IMR-90 (cell line): ENCODE data around the gene PPP2R5B. TPM values are rescaled to one million over a fixed set of nuclear protein-coding genes. Genes with fewer than 3 reads are reported as not detected.

Experiments
- ATAC-seq: fragments of 200-7000 bp; cut with Tn5 transposase; 2 replicates; pipeline ENCODE4 v1.9.1; 2020; ENCODE audit warnings: low read depth, mild to moderate bottlenecking, moderate library complexity
- BruUV-seq: library from RNA; stranded (reverse); fragments of 400-500 nt; replicated peaks from 2 replicates; lab custom pipeline; 2021; lab: Mats Ljungman, UMichigan
- CTCF ChIA-PET: fragments of 300-600 bp; formaldehyde crosslinking; extraction: SDS; loops from one replicate; lab custom pipeline; 2021; ENCODE audit warnings: antibody characterized with exemption; lab: Yijun Ruan, JAX
- POLR2A ChIA-PET: fragments of 300-600 bp; sonication (Branson Sonifier 250); formaldehyde crosslinking; loops from one replicate; lab custom pipeline; 2022; ENCODE audit warnings: antibody characterized with exemption; ENCODE audit not compliant: unreplicated experiment; lab: Charles Lee
- DNase-seq: peaks from one replicate; pipeline ENCODE4 v3.0.0; 2013
- H2AFZ ChIP-seq: replicated peaks from 2 replicates; pipeline ENCODE3; 2013; ENCODE audit warnings: low read length, mild to moderate bottlenecking; ENCODE audit not compliant: poor library complexity
- H2AK5ac ChIP-seq: 2 replicates; pipeline ENCODE4 v1.6.1; 2013; ENCODE audit warnings: low read depth, low read length, inconsistent platforms
- H2AK9ac ChIP-seq: replicated peaks from 2 replicates; pipeline ENCODE3; 2013; ENCODE audit warnings: mild to moderate bottlenecking, low read depth, low read length, moderate library complexity; ENCODE audit not compliant: poor library complexity
- H2BK120ac ChIP-seq: 2 replicates; pipeline ENCODE4 v1.6.1; 2013; ENCODE audit warnings: low read depth, low read length, inconsistent platforms
- H2BK15ac ChIP-seq: 3 replicates; pipeline ENCODE4 v1.6.1; 2013; ENCODE audit warnings: low read depth, low read length, inconsistent platforms
- H2BK20ac ChIP-seq: 2 replicates; pipeline ENCODE4 v1.6.1; 2013; ENCODE audit warnings: low read depth, mild to moderate bottlenecking, inconsistent platforms, low read length, moderate library complexity
- H2BK5ac ChIP-seq: 2 replicates; pipeline ENCODE4 v1.6.1; 2013; ENCODE audit warnings: mild to moderate bottlenecking, low read depth, low read length, inconsistent platforms; ENCODE audit not compliant: poor library complexity, severe bottlenecking
- H3K14ac ChIP-seq: replicated peaks from 2 replicates; pipeline ENCODE4 v1.6.1; 2013; ENCODE audit warnings: low read depth, low read length, inconsistent platforms
- H3K18ac ChIP-seq: 2 replicates; pipeline ENCODE4 v1.6.1; 2013; ENCODE audit warnings: low read depth, low read length, control low read depth
- H3K23ac ChIP-seq: 2 replicates; pipeline ENCODE4 v1.6.1; 2013; ENCODE audit warnings: low read depth, low read length, inconsistent platforms
- H3K27ac ChIP-seq: 2 replicates; pipeline ENCODE4 v1.5.1; 2013; ENCODE audit warnings: mild to moderate bottlenecking, control low read depth, low read length; ENCODE audit not compliant: insufficient read depth
- H3K27me3 ChIP-seq: 2 replicates; pipeline ENCODE4 v1.6.1; 2013; ENCODE audit warnings: low read length; ENCODE audit not compliant: control insufficient read depth, insufficient read depth
- H3K36me3 ChIP-seq: 2 replicates; pipeline ENCODE4 v1.6.1; 2013; ENCODE audit warnings: low read length, mixed read lengths; ENCODE audit not compliant: control insufficient read depth, insufficient read depth
- H3K4ac ChIP-seq: 2 replicates; pipeline ENCODE4 v1.6.1; 2013; ENCODE audit warnings: low read depth, low read length, inconsistent platforms
- H3K4me1 ChIP-seq: 2 replicates; pipeline ENCODE4 v1.6.1; 2013; ENCODE audit warnings: low read length, mixed read lengths; ENCODE audit not compliant: control insufficient read depth, insufficient read depth
- H3K4me2 ChIP-seq: 2 replicates; pipeline ENCODE4 v1.6.1; 2013; ENCODE audit warnings: low read depth, mild to moderate bottlenecking, control low read depth, low read length, moderate library complexity
- H3K4me3 ChIP-seq: 2 replicates; pipeline ENCODE4 v1.5.1; 2013; ENCODE audit warnings: low read depth, mild to moderate bottlenecking, control low read depth, low read length, moderate library complexity; ENCODE audit not compliant: insufficient read depth
- H3K56ac ChIP-seq: 2 replicates; pipeline ENCODE4 v1.6.1; 2013; ENCODE audit warnings: low read length, inconsistent platforms; ENCODE audit not compliant: insufficient read depth; ENCODE audit errors: extremely low read depth
- H3K79me1 ChIP-seq, 2 experiments: 2 replicates each; pipeline ENCODE4 v1.6.1; 2013; ENCODE audit warnings: low read length in 2 of 2, inconsistent platforms in 1 of 2, low read depth in 1 of 2
- H3K9ac ChIP-seq: 2 replicates; pipeline ENCODE4 v1.6.1; 2013; ENCODE audit warnings: low read depth, low read length, control low read depth
- H3K9me1 ChIP-seq: 2 replicates; pipeline ENCODE4 v1.6.1; 2013; ENCODE audit warnings: low read length, inconsistent platforms; ENCODE audit not compliant: insufficient read depth
- H3K9me3 ChIP-seq: 2 replicates; pipeline ENCODE4 v1.6.1; 2013; ENCODE audit warnings: low read length; ENCODE audit not compliant: control insufficient read depth, insufficient read depth
- H4K20me1 ChIP-seq: 2 replicates; pipeline ENCODE4 v1.6.1; 2013; ENCODE audit warnings: low read length, inconsistent platforms; ENCODE audit not compliant: insufficient read depth
- H4K5ac ChIP-seq: 2 replicates; pipeline ENCODE4 v1.6.1; 2013; ENCODE audit warnings: mild to moderate bottlenecking, low read depth, low read length, control low read depth
- H4K8ac ChIP-seq, 2 experiments: 2 replicates each; pipeline ENCODE4 v1.6.1; 2013; ENCODE audit warnings: low read depth in 2 of 2, low read length in 2 of 2, control low read depth in 1 of 2, inconsistent platforms in 1 of 2
- H4K91ac ChIP-seq: 2 replicates; pipeline ENCODE4 v1.6.1; 2013; ENCODE audit warnings: low read depth, low read length, inconsistent platforms; ENCODE audit not compliant: insufficient read depth
- BHLHE40 ChIP-seq: fragments of 150-350 bp; IDR thresholded peaks from 2 replicates; pipeline ENCODE4 v1.6.1; 2016; ENCODE audit warnings: mild to moderate bottlenecking, low read depth, low read length
- CEBPB ChIP-seq: IDR thresholded peaks from 2 replicates; pipeline ENCODE4 v1.6.1; 2012; ENCODE audit warnings: low read depth, low read length, improper control_type of control experiment
- CHD1 ChIP-seq: IDR thresholded peaks from 2 replicates; pipeline ENCODE4 v1.6.1; 2012; ENCODE audit warnings: low read depth, low read length, improper control_type of control experiment
- CTCF ChIP-seq: conservative IDR thresholded peaks from 2 replicates; pipeline ENCODE4 v1.5.1; 2012; ENCODE audit warnings: mild to moderate bottlenecking, low read depth, low read length, improper control_type of control experiment
- ELK1 ChIP-seq: fragments of 150-350 bp; IDR thresholded peaks from 2 replicates; pipeline ENCODE4 v1.6.1; 2016; ENCODE audit warnings: low read depth, mild to moderate bottlenecking, low read length, moderate library complexity, borderline replicate concordance
- FOS ChIP-seq: fragments of 150-350 bp; IDR thresholded peaks from 2 replicates; pipeline ENCODE4 v1.6.1; 2016; ENCODE audit warnings: low read depth, low read length
- MAFK ChIP-seq: IDR thresholded peaks from 2 replicates; pipeline ENCODE4 v1.6.1; 2012; ENCODE audit warnings: low read depth, low read length, improper control_type of control experiment
- MAZ ChIP-seq: IDR thresholded peaks from 2 replicates; pipeline ENCODE4 v1.6.1; 2012; ENCODE audit warnings: low read depth, mild to moderate bottlenecking, low read length, improper control_type of control experiment, moderate library complexity, borderline replicate concordance
- MXI1 ChIP-seq: IDR thresholded peaks from 2 replicates; pipeline ENCODE4 v1.6.1; 2012; ENCODE audit warnings: low read depth, mild to moderate bottlenecking, low read length, moderate library complexity, borderline replicate concordance
- POLR2A ChIP-seq: IDR thresholded peaks from 2 replicates; pipeline ENCODE4 v1.6.1; 2012; ENCODE audit warnings: mild to moderate bottlenecking, low read depth, low read length
- RAD21 ChIP-seq: IDR thresholded peaks from 2 replicates; pipeline ENCODE4 v1.6.1; 2012; ENCODE audit warnings: low read length, improper control_type of control experiment
- RFX5 ChIP-seq: IDR thresholded peaks from 2 replicates; pipeline ENCODE4 v1.8.0; 2012; ENCODE audit warnings: low read depth, mild to moderate bottlenecking, low read length, moderate library complexity
- SMC3 ChIP-seq: fragments of 150-350 bp; IDR thresholded peaks from 2 replicates; pipeline ENCODE4 v1.6.1; 2016; ENCODE audit warnings: low read depth, mild to moderate bottlenecking, antibody characterized with exemption, low read length, moderate library complexity
- WGBS, 2 experiments: methylation state at CpG; one replicate each; pipeline versions ENCODE4 v1.1.5 to v1.1.7; 2013; ENCODE audit warnings: missing lambda C conversion rate in 2 of 2; ENCODE audit not compliant: insufficient read length in 1 of 2; ENCODE audit errors: extremely low coverage in 2 of 2; 5-methylcytosine and 5-hydroxymethylcytosine counted together
- dilution Hi-C: fragments of 300-500 bp; cut with HindIII; formaldehyde crosslinking; loops from one replicate; pipeline ENCODE4 v1.14.3; 2018; ENCODE audit warnings: low sequenced_read_pairs; ENCODE audit not compliant: unreplicated experiment
- in situ Hi-C: fragments of 300-500 bp; cut with MboI; formaldehyde crosslinking; loops from 3 replicates; pipeline ENCODE4 v1.14.3; 2019; ENCODE audit warnings: low sequenced_read_pairs, inconsistent platforms, mixed read lengths
- intact Hi-C: fragments of 100-400 bp; cut with micrococcal nuclease; formaldehyde crosslinking; loops from 2 replicates; pipeline ENCODE4 v1.10.0; 2022
- polyA plus RNA-seq, 3 experiments: library from polyadenylated mRNA; depleted of rRNA; stranded (reverse); fragments of >200 nt; gene quantifications; 2 replicates each; pipeline ENCODE4 v1.2.3, GENCODE V29; 2012; ENCODE audit warnings: low replicate concordance in 1 of 3
- total RNA-seq: library from RNA; depleted of rRNA; stranded (reverse); fragments of >200 nt; gene quantifications from 2 replicates; pipeline ENCODE4 v1.2.3, GENCODE V29; 2012
- TF ChIP-seq, protein P1 (sequence below): fragments of 150-350 bp; IDR thresholded peaks from 2 replicates; pipeline ENCODE4 v1.6.1; 2017; ENCODE audit warnings: mild to moderate bottlenecking, antibody characterized with exemption, low read length, low read depth

PPP2R5B gene
- total and polyA plus RNA-seq, 2 of the 4 experiments (the other 2 are of a cell fraction), result 6.5 to 23.6 TPM

- Histone ChIP-seq H3K9me3 (no peaks in the 10 kb centered on the region), H3K9ac (peak overlapping the region; percentile 81), H4K20me1 (peaks cover 2% of the 10 kb centered on the region), H3K18ac (no peak overlapping the region), H3K4me1 (peaks cover 7% of the 10 kb centered on the region), H3K56ac (no peak overlapping the region; the same call in 1 of the 2 replicates), H3K14ac (peak overlapping the region; percentile 92), H2AFZ (peak overlapping the region; percentile 100), H4K91ac (0 out of 2 replicates have a peak overlapping the region, but pooled peaks have one; percentile 21), H3K27ac (no peak overlapping the region), H3K4me2 (peak overlapping the region; percentile 96), H3K4ac (no peak overlapping the region), H2AK5ac (no peak overlapping the region), H3K23ac (peak overlapping the region; percentile 86; the same call in 1 of the 2 replicates), H2BK120ac (no peak overlapping the region), H3K27me3 (no peaks in the 10 kb centered on the region), H2BK15ac (no peak overlapping the region), H3K4me3 (peak overlapping the region; percentile 83), H3K36me3 (peaks cover 28% of the 10 kb centered on the region), H3K79me1 (peaks cover 5 to 33% of the 10 kb centered on the region in 2 experiments; a peak in 3 of 4 replicates), H4K5ac (no peak overlapping the region), H2BK20ac (no peak overlapping the region), H4K8ac (no peak overlapping the region), H3K9me1 (0 out of 2 replicates have a peak, but pooled peaks cover 6% of the 10 kb centered on the region), H2BK5ac (no peak overlapping the region), H2AK9ac (peak overlapping the region; percentile 96)
- no peak for DNase-seq
- dilution Hi-C loops (no loop called here), intact Hi-C loops (loop anchor here (2.0 kb wide), 1 partner anchor 81 kb away; no protein-coding TSS in a partner anchor), in situ Hi-C loops (no loop called here)
- no TSS peak for BruUV-seq
- 67% methylated on average over 1 of the region's 24 CpGs; no CpG with 5 or more reads in 1 of the 2 experiments for WGBS, 2 experiments
- ChIA-PET CTCF (interaction anchor here (1.0 kb wide), 1 partner anchor 10 kb away, joined by 4 read pairs; the partner anchor contains the start of gene GPHA2), POLR2A (no interaction called here)
- ATAC-seq, result no peak
- TF ChIP-seq POLR2A (no peak), CTCF (no peak), RFX5 (no peak), RAD21 (no peak), ELK1 (no peak), MXI1 (no peak), SMC3 (no peak), BHLHE40 (no peak), CHD1 (no peak), FOS (no peak), MAFK (no peak), CEBPB (no peak), MAZ (no peak)
- TF ChIP-seq, protein P1, sequence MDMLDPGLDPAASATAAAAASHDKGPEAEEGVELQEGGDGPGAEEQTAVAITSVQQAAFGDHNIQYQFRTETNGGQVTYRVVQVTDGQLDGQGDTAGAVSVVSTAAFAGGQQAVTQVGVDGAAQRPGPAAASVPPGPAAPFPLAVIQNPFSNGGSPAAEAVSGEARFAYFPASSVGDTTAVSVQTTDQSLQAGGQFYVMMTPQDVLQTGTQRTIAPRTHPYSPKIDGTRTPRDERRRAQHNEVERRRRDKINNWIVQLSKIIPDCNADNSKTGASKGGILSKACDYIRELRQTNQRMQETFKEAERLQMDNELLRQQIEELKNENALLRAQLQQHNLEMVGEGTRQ, result no peak
These were observed 1.3 kb downstream of the PPP2R5B start for GRCh38 chr11:64925536-64926436.
